Stomach (tissue), 9 donors: ENCODE results near the gene KRTAP29-1. TPM values are rescaled to one million over a fixed set of nuclear protein-coding genes. Genes with fewer than 3 reads are reported as not detected.
A peak's percentile ranks its signal among the peaks of the same experiment; 100 is the strongest.

ENCODE experiments used
- DNase-seq, 2 donors: peaks; one replicate each; pipeline versions ENCODE4 v3.0.0 to v3.0.0-alpha.2; 2013 to 2019
- H3K27ac ChIP-seq, 5 donors: fragments of 200-600 bp in 4 of 5; sonication (generic) in 4 of 5; one replicate each; pipeline ENCODE4 v1.5.1; 2013 to 2019; ENCODE audit warnings: mild to moderate bottlenecking in 1 of 5, moderate library complexity in 1 of 5
- H3K27me3 ChIP-seq, 3 donors: fragments of 200-600 bp; sonication (generic); one replicate each; pipeline ENCODE4 v1.5.1; 2017 to 2019; ENCODE audit warnings: mixed run types in 1 of 3
- H3K36me3 ChIP-seq, 4 donors: fragments of 200-600 bp; sonication (generic); 1 replicate in 3 of 4; 2 replicates in 1 of 4; pipeline ENCODE4 v1.5.1; 2016 to 2019
- H3K4me1 ChIP-seq, 4 donors: fragments of 200-600 bp; sonication (generic); one replicate each; pipeline ENCODE4 v1.5.1; 2016 to 2019
- H3K4me3 ChIP-seq, 4 donors: fragments of 200-600 bp; sonication (generic) in 3 of 4; one replicate each; pipeline ENCODE4 v1.5.1; 2016 to 2019; ENCODE audit warnings: mild to moderate bottlenecking in 1 of 4
- H3K9me3 ChIP-seq, 4 donors: fragments of 200-600 bp; sonication (generic); one replicate each; pipeline ENCODE4 v1.5.1; 2016 to 2019
- CTCF ChIP-seq, 7 experiments: fragments of 450-650 bp in 4 of 7; fragments of 200-600 bp in 3 of 7; sonication (generic) in 3 of 7; IDR thresholded peaks; one replicate each; pipeline ENCODE4 v1.5.1; 2016 to 2019; ENCODE audit warnings: antibody characterized with exemption in 7 of 7, control low read depth in 2 of 7, mild to moderate bottlenecking in 1 of 7
- EP300 ChIP-seq: sonication (generic); formaldehyde crosslinking; IDR thresholded peaks from one replicate; pipeline ENCODE4 v1.6.1; 2017; ENCODE audit warnings: antibody characterized with exemption
- POLR2A ChIP-seq, 4 donors: fragments of 450-650 bp; IDR thresholded peaks; one replicate each; pipeline ENCODE4 v1.6.1; 2016; ENCODE audit warnings: antibody characterized with exemption in 4 of 4, control low read depth in 2 of 4, mild to moderate bottlenecking in 1 of 4, moderate library complexity in 1 of 4
- POLR2AphosphoS5 ChIP-seq, 3 donors: sonication (generic); formaldehyde crosslinking; IDR thresholded peaks; one replicate each; pipeline ENCODE4 v1.6.1; 2016; ENCODE audit warnings: antibody characterized with exemption in 3 of 3
- WGBS, 5 donors: extraction: QIAGEN DNeasy Blood & Tissue Kit in 3 of 5; methylation state at CpG; one replicate each; pipeline versions ENCODE4 v1.1.5 to v1.1.7; 2013 to 2018; 5-methylcytosine and 5-hydroxymethylcytosine counted together
- intact Hi-C: fragments of 100-400 bp; cut with DNase I; formaldehyde crosslinking; loops from one replicate; pipeline ENCODE4 v1.15.1; 2023; ENCODE audit warnings: low total_unique reads
- polyA plus RNA-seq, 3 donors: library from polyadenylated mRNA; stranded (reverse); fragments of 200-250 nt; gene quantifications; one replicate each; pipeline ENCODE4 v1.2.3, GENCODE V29; 2013
- total RNA-seq, 5 donors: library from RNA; depleted of rRNA; stranded (reverse); fragments of >200 nt; gene quantifications; one replicate each; pipeline versions ENCODE4 v1.1.0 to v1.2.3, GENCODE V29; 2014 to 2016
- donor health status: healthy with polysubstance abuse.
- donor health status: Bipolar disorder and iron deficiency.
- donor health status: healthy.

The KRTAP29-1 gene
- total and polyA plus RNA-seq, 8 donors: not detected

GRCh38 chr17:41325126-41325525, 22.5 kb upstream of the KRTAP29-1 start:
- Histone ChIP-seq H3K4me3 (no peak overlapping the region), H3K36me3 (no peaks in the 10 kb centered on the region), H3K27me3 (no peaks in the 10 kb centered on the region), H3K4me1 (no peaks in the 10 kb centered on the region), H3K9me3 (peaks cover 0 to 7% (median 0%) of the 10 kb centered on the region in 4 donors), H3K27ac (no peak overlapping the region)
- 72 to 78% (median 76%) methylated on average over 7 to 10 of the region's 10 CpGs for WGBS, 5 donors
- no peak for TF ChIP-seq POLR2A (IDR thresholded peaks at IDR 0.05)
- TF ChIP-seq CTCF (IDR thresholded peaks at IDR 0.05): no peak
- DNase-seq: no peak
- intact Hi-C loops: loop anchor here (10.0 kb wide), 1 partner anchor 420 kb away; no protein-coding TSS in a partner anchor

GRCh38 chr17:41324180-41325075, 21.8 kb upstream of the KRTAP29-1 start:
- no peaks in the 10 kb centered on the region for H3K27me3 ChIP-seq
- H3K4me3 ChIP-seq: no peak overlapping the region
- peaks cover 0 to 14% (median 0%) of the 10 kb centered on the region in 4 donors for H3K9me3 ChIP-seq
- no peaks in the 10 kb centered on the region for H3K4me1 ChIP-seq
- intact Hi-C loops: loop anchor here (10.0 kb wide), 1 partner anchor 420 kb away; no protein-coding TSS in a partner anchor
- H3K36me3 ChIP-seq: no peaks in the 10 kb centered on the region
- WGBS, 5 donors: 55 to 60% (median 58%) methylated on average over 13 to 16 of the region's 16 CpGs
- DNase-seq: peak in 1 of 2 donors; percentile 68
- no peak overlapping the region for H3K27ac ChIP-seq
- TF ChIP-seq POLR2A (IDR thresholded peaks at IDR 0.05): no peak
- peak in 1 of 7 experiments; percentile 10 for TF ChIP-seq CTCF (IDR thresholded peaks at IDR 0.05)

DNA sequence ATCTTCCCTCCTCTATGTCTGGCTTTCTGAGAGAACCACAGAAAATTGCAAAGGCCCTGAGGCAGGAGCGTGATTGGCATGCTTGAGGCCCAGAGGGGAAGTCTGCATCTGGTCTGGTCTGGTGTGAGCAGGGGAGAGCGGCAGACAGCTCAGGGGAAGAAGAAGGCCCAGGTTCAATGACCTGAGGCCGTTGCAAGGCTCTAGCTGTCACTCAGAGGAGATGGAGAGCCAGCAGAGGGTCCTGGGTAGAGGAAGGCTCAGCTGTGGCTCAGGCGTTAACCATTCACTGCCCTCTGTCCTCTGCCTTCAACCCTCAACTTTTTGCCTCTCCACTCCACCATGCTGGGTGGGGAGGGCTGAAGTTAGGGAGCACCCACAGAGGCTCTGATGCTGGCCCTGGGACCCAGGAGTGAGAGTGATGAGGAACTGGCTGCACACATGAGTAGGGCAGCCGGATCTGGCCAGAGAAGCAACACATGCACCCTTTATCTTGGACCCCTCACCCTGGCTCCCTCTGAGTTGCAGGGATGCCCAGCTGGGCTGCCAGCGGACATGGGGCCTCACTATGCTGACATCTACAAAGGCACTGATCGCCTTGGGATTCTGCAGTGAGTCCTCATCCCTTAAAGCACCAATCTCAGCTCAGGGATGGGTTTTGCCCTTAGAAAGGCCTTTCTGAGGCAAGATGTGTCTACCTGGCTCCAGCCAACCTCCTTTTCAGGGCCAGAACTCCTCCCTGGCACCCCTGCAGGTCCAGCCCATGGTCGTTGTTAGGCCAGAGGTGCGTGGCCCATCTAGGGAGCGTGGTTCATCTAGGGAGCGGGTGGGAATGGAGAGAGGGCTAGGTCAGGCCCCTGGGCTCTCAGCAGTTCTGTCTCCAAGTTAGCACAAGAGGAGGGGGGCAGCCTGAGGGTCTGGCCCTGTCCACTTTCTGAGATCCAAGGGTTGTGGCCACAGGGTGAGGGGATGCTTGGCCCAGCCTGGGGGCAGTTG, 20.5 kb upstream of the KRTAP29-1 start:
- H3K36me3 ChIP-seq: no peaks in the 10 kb centered on the region
- no peak overlapping the region for H3K27ac ChIP-seq
- peaks cover 0 to 17% (median 0%) of the 10 kb centered on the region in 4 donors for H3K9me3 ChIP-seq
- H3K4me3 ChIP-seq: no peak overlapping the region
- H3K4me1 ChIP-seq: no peaks in the 10 kb centered on the region
- 84 to 92% (median 90%) methylated on average over 9 to 11 of the region's 11 CpGs for WGBS, 5 donors
- H3K27me3 ChIP-seq: no peaks in the 10 kb centered on the region
- TF ChIP-seq EP300 (no peak), CTCF (IDR thresholded peaks at IDR 0.05) (no peak), POLR2AphosphoS5 (IDR thresholded peaks at IDR 0.05) (no peak), POLR2A (IDR thresholded peaks at IDR 0.05) (no peak)
- no peak for DNase-seq
- intact Hi-C loops: loop anchor here (10.0 kb wide), 1 partner anchor 418 kb away; no protein-coding TSS in a partner anchor
